ENCODE results near the gene CEP57.

DNA sequence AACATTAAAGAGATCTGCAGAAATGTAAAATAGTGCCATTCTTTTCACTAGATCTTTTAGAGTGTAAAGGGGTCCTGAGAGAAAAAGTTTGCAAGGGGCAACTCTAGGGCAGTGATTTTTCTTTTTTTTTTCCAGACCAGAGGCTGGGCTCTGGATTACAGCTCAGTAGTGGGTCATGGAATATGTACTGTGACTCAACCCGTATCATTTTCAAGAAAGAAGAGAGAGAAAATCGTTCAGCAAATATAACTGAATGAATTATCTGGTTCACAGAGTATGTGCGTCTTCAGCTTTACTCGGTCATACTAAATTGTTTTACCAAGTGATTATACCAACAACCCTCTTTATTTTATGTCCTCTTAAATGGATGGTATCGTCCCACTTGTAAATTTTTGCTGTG is 3.8 kb downstream of the CEP57 start:
- TF ChIP-seq, protein P1, sequence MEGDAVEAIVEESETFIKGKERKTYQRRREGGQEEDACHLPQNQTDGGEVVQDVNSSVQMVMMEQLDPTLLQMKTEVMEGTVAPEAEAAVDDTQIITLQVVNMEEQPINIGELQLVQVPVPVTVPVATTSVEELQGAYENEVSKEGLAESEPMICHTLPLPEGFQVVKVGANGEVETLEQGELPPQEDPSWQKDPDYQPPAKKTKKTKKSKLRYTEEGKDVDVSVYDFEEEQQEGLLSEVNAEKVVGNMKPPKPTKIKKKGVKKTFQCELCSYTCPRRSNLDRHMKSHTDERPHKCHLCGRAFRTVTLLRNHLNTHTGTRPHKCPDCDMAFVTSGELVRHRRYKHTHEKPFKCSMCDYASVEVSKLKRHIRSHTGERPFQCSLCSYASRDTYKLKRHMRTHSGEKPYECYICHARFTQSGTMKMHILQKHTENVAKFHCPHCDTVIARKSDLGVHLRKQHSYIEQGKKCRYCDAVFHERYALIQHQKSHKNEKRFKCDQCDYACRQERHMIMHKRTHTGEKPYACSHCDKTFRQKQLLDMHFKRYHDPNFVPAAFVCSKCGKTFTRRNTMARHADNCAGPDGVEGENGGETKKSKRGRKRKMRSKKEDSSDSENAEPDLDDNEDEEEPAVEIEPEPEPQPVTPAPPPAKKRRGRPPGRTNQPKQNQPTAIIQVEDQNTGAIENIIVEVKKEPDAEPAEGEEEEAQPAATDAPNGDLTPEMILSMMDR (optimal IDR thresholded peaks at IDR 0.05 in 1 of 3, IDR thresholded peaks at IDR 0.05 in 1 of 3, conservative IDR thresholded peaks at IDR 0.05 in 1 of 3; ENCODE audit: extremely low read depth in 1 of 3, insufficient read depth in 2 of 3, low read length in 3 of 3) = no peak
- no peak for TF ChIP-seq EZH2 (IDR thresholded peaks at IDR 0.05; ENCODE audit: low read length)
